MM.1S (cell line): Measurements from ENCODE around the gene TMEM154.
A peak's percentile ranks its signal among the peaks of the same experiment; 100 is the strongest.

ENCODE experiments used
- DNase-seq: peaks from one replicate; pipeline ENCODE4 v3.0.0-alpha.2; 2015
- H2AFZ ChIP-seq: fragments of 300-600 bp; sonication (generic); 2 replicates; pipeline ENCODE4 v1.6.0; 2016; ENCODE audit warnings: antibody characterized with exemption, low read length
- H3F3A ChIP-seq: fragments of 300-600 bp; sonication (generic); 2 replicates; pipeline ENCODE4 v1.6.1; 2016; ENCODE audit warnings: mild to moderate bottlenecking, antibody characterized with exemption, low read length, moderate library complexity, mixed read lengths; ENCODE audit not compliant: insufficient read depth
- H3K27ac ChIP-seq: fragments of 300-600 bp; sonication (generic); 2 replicates; pipeline ENCODE4 v1.5.1; 2016; ENCODE audit warnings: mild to moderate bottlenecking, low read length
- H3K27me3 ChIP-seq: fragments of 300-600 bp; sonication (generic); replicated peaks from 2 replicates; pipeline ENCODE4 v1.6.0; 2016; ENCODE audit warnings: low read length; ENCODE audit not compliant: insufficient read depth
- H3K36me3 ChIP-seq: fragments of 300-600 bp; sonication (generic); replicated peaks from 2 replicates; pipeline ENCODE4 v1.6.1; 2016; ENCODE audit warnings: mild to moderate bottlenecking, low read length, mixed read lengths; ENCODE audit not compliant: insufficient read depth
- H3K4me1 ChIP-seq: fragments of 300-600 bp; sonication (generic); 2 replicates; pipeline ENCODE4 v1.6.1; 2016; ENCODE audit warnings: low read length, mixed read lengths
- H3K4me2 ChIP-seq: fragments of 300-600 bp; sonication (generic); 2 replicates; pipeline ENCODE4 v1.6.0; 2016; ENCODE audit warnings: low read depth, low read length
- H3K4me3 ChIP-seq: fragments of 300-600 bp; sonication (generic); 2 replicates; pipeline ENCODE4 v1.5.1; 2016; ENCODE audit warnings: low read length, mixed read lengths
- H3K79me2 ChIP-seq: fragments of 300-600 bp; sonication (generic); 2 replicates; pipeline ENCODE4 v1.6.1; 2016; ENCODE audit warnings: mixed run types, low read length, mixed read lengths
- H3K9ac ChIP-seq: fragments of 300-600 bp; sonication (generic); 2 replicates; pipeline ENCODE4 v1.6.1; 2016; ENCODE audit warnings: low read length, mixed read lengths
- H3K9me2 ChIP-seq: fragments of 300-600 bp; sonication (generic); replicated peaks from 2 replicates; pipeline ENCODE4 v1.6.1; 2016; ENCODE audit warnings: mild to moderate bottlenecking, low read length, mixed read lengths; ENCODE audit not compliant: insufficient read depth
- H3K9me3 ChIP-seq: fragments of 300-600 bp; sonication (generic); replicated peaks from 2 replicates; pipeline ENCODE4 v1.6.1; 2016; ENCODE audit warnings: mild to moderate bottlenecking, low read length, mixed read lengths; ENCODE audit not compliant: insufficient read depth
- H4K20me1 ChIP-seq: fragments of 300-600 bp; sonication (generic); 2 replicates; pipeline ENCODE4 v1.6.1; 2016; ENCODE audit warnings: mild to moderate bottlenecking, low read length, moderate library complexity, mixed read lengths; ENCODE audit not compliant: insufficient read depth
- EZH2 ChIP-seq: fragments of 300-600 bp; sonication (generic); optimal IDR thresholded peaks from 2 replicates; pipeline ENCODE3; 2017; ENCODE audit warnings: low read depth, mild to moderate bottlenecking, antibody characterized with exemption, low read length, mixed read lengths
- EZH2phosphoT487 ChIP-seq: fragments of 300-600 bp; sonication (generic); IDR thresholded peaks from 2 replicates; pipeline ENCODE4 v1.6.1; 2018; ENCODE audit warnings: antibody characterized with exemption, low read length
- TF ChIP-seq, protein P1 (sequence below): fragments of 300-600 bp; sonication (generic); IDR thresholded peaks from 2 replicates; pipeline ENCODE4 v1.5.1; 2016; ENCODE audit warnings: antibody characterized with exemption, low read length, mixed read lengths

Gene TMEM154

DNA sequence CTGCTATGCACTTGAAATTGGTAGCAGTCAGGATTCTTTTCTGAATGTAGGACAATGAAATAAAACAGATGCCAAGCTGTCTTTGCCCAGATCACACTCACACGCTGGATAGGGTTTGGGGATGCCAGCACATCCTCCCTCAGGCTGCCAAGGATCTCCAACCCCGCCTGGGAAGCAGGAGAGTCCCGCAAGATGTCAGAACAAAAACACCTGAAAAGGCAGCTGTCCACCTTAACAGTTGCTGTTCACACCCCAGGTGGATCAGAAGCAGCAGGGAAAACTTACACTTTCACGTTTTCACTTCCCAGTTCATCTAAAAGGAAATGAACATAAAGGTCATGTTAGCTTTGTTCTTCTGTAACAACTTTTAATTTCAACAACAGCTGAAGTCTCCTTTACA lies 35.7 kb downstream of the TMEM154 start:
- Histone ChIP-seq H2AFZ (no peak overlapping the region), H3K27me3 (no peaks in the 10 kb centered on the region), H3F3A (peaks cover 18% of the 10 kb centered on the region; the same call in 1 of the 2 replicates)

DNA sequence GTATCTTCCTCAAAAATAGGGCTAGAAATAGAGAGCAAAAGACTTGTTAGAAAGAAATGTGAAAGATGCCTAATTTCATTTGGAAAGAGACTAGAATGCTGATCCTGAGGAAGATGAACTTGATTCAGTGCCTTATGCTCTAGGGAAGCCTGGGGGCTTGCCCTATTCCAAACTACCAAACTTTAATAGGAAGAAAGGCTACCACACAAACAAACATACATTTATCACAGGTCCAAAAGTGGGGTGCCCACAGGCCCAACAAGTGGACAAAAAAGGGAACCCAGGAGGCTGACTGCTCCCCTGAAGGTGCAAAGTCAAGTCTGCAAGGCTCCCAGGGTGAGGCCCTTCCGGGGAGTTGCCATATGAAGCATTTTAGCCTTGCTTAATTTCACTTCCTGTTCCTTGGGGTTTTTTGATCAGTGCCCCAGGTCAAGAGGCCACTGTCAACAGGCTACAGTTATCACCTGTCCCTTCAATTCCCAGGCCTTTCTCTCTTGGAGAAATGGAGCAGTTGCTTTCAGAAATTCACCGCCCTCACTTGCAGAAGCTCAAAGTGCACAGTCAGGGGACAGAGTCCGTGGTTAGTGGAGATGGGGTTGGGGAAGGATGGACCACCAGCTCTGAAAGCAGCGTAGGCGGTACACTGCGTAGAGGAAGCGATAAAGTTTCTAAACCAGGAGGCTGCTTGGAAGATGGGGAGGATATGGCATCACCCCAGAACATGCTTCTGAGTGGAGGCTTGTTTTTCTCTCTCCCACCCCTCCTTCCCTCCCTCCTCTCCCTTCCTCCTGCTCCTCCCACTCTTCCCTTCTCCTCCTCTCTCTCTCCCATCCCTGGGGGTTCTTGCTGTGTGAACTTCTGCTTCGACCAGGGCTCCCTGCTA lies 36.4 kb downstream of the TMEM154 start:
- H3K4me2 ChIP-seq, result peak overlapping the region; percentile 30; the same call in 1 of the 2 replicates
- H2AFZ ChIP-seq, result no peak overlapping the region

More for the DNA sequence above, 35.7 kb downstream of the TMEM154 start:
- Histone ChIP-seq H3K27ac (peak overlapping the region; percentile 15; the same call in 1 of the 2 replicates), H3K4me2 (peak overlapping the region; percentile 30; the same call in 1 of the 2 replicates), H4K20me1 (no peaks in the 10 kb centered on the region), H3K4me3 (no peak overlapping the region), H3K9ac (no peak overlapping the region), H3K36me3 (no peaks in the 10 kb centered on the region), H3K4me1 (peaks cover 55% of the 10 kb centered on the region), H3K79me2 (no peaks in the 10 kb centered on the region), H3K9me2 (no peaks in the 10 kb centered on the region), H3K9me3 (no peaks in the 10 kb centered on the region)
- TF ChIP-seq EZH2phosphoT487 (no peak), EZH2 (no peak)
- TF ChIP-seq, protein P1, sequence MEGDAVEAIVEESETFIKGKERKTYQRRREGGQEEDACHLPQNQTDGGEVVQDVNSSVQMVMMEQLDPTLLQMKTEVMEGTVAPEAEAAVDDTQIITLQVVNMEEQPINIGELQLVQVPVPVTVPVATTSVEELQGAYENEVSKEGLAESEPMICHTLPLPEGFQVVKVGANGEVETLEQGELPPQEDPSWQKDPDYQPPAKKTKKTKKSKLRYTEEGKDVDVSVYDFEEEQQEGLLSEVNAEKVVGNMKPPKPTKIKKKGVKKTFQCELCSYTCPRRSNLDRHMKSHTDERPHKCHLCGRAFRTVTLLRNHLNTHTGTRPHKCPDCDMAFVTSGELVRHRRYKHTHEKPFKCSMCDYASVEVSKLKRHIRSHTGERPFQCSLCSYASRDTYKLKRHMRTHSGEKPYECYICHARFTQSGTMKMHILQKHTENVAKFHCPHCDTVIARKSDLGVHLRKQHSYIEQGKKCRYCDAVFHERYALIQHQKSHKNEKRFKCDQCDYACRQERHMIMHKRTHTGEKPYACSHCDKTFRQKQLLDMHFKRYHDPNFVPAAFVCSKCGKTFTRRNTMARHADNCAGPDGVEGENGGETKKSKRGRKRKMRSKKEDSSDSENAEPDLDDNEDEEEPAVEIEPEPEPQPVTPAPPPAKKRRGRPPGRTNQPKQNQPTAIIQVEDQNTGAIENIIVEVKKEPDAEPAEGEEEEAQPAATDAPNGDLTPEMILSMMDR, result no peak
- no peak for DNase-seq

DNA sequence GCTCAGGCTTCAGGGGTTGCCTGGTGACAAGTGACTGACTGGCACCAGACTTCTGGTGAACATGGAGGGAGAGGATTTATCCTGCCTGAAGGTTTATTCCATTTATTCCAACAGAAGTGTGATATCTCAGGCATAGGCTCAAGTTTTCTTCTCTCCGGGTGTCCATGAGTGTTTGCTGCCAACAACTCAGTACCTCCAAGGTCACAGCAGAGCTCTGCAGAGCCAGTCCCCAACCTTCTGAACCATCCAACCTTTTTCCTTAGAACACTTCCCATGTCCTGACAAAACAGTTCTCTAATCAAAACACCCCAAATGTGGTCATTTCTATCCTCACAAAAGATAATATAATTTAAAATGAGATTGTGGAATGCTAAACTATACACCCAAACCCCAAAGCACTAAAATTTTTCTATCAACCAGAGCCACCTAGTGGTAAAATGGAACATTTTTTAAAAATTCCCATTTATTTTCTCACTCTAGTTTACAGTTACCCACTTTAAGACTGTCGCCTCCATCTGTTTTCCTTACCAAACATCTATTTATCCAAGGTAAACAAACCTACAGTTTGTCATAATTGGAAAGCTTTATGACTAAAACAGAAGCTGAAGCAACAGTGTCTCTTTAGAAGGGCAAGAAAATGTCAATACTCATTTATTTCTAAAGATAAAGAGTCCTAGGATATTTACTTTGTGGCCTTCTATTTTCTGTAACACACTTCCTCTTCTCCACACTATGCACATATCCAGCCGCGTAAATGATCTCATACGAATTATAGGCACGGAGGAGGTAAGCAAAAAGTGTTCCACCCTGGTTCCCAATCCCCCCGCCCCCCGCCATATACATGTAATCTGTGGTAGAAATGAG lies 39.5 kb downstream of the TMEM154 start:
- Histone ChIP-seq H4K20me1 (no peaks in the 10 kb centered on the region), H3K79me2 (no peaks in the 10 kb centered on the region), H3K9me2 (no peaks in the 10 kb centered on the region), H3F3A (peaks cover 42% of the 10 kb centered on the region), H3K4me3 (no peak overlapping the region), H3K4me2 (no peak overlapping the region), H3K9ac (no peak overlapping the region), H3K27ac (no peak overlapping the region), H3K27me3 (no peaks in the 10 kb centered on the region), H2AFZ (no peak overlapping the region), H3K4me1 (peaks cover 71% of the 10 kb centered on the region), H3K9me3 (no peaks in the 10 kb centered on the region), H3K36me3 (no peaks in the 10 kb centered on the region)
- DNase-seq, result peak; percentile 42
- TF ChIP-seq, protein P1, result peak; percentile 54
- TF ChIP-seq EZH2, result no peak

More for the DNA sequence above, 36.4 kb downstream of the TMEM154 start:
- DNase-seq, result peak; percentile 55
- Histone ChIP-seq H3K27me3 (no peaks in the 10 kb centered on the region), H3K27ac (peak overlapping the region; percentile 15; the same call in 1 of the 2 replicates), H3K79me2 (no peaks in the 10 kb centered on the region), H3F3A (peaks cover 22% of the 10 kb centered on the region), H3K9me2 (no peaks in the 10 kb centered on the region), H3K36me3 (no peaks in the 10 kb centered on the region), H3K4me1 (peaks cover 62% of the 10 kb centered on the region), H4K20me1 (no peaks in the 10 kb centered on the region), H3K9ac (no peak overlapping the region), H3K4me3 (no peak overlapping the region), H3K9me3 (no peaks in the 10 kb centered on the region)
- TF ChIP-seq EZH2phosphoT487 (no peak), EZH2 (no peak)
- TF ChIP-seq, protein P1, result no peak
